Endothelial cell of umbilical vein (primary cell): ENCODE results near the gene TCTN2. TPM values are rescaled to one million over a fixed set of nuclear protein-coding genes. Genes with fewer than 3 reads are reported as not detected.

Source experiments
- BruUV-seq: library from RNA; stranded (reverse); fragments of 400-500 nt; replicated peaks from 2 replicates; lab custom pipeline; 2021; lab: Mats Ljungman, UMichigan
- CTCF ChIA-PET: fragments of 300-600, 350-600 bp; sonication (Branson Sonifier 250); formaldehyde crosslinking; loops from one replicate; lab custom pipeline; 2021; ENCODE audit warnings: antibody characterized with exemption, inconsistent platforms; lab: Charles Lee
- POLR2A ChIA-PET: fragments of 300-600, 350-600 bp; sonication (Branson Sonifier 250); formaldehyde crosslinking; loops from one replicate; lab custom pipeline; 2021; ENCODE audit warnings: antibody characterized with exemption, inconsistent platforms; lab: Charles Lee
- DNase-seq: peaks from one replicate; pipeline ENCODE4 v3.0.0-alpha.2; 2011; ENCODE audit warnings: low read depth, low spot score
- FAIRE-seq: peaks from 2 replicates; lab custom pipeline; 2011; peaks lifted over from hg19 to GRCh38; lab: Jason Lieb, UNC
- H2AFZ ChIP-seq: 2 replicates; pipeline ENCODE4 v1.6.0; 2012; ENCODE audit warnings: low read depth, low read length, control low read depth, inconsistent platforms
- H3K27ac ChIP-seq: 2 replicates; pipeline ENCODE4 v1.5.1; 2011; ENCODE audit warnings: low read depth, mild to moderate bottlenecking, control low read depth, low read length, moderate library complexity; ENCODE audit not compliant: insufficient read depth
- H3K27me3 ChIP-seq, 2 experiments: 2 replicates each; pipeline versions ENCODE4 v1.6.0 to v1.6.1; 2011; ENCODE audit warnings: low read length in 2 of 2, mixed read lengths in 1 of 2; ENCODE audit not compliant: control insufficient read depth in 2 of 2, insufficient read depth in 2 of 2
- H3K36me3 ChIP-seq, 2 experiments: 2 replicates in 1 of 2; 3 replicates in 1 of 2; pipeline ENCODE4 v1.5.1; 2011; ENCODE audit warnings: low read length in 2 of 2, mild to moderate bottlenecking in 1 of 2, moderate library complexity in 1 of 2; ENCODE audit not compliant: control insufficient read depth in 2 of 2, insufficient read depth in 2 of 2; ENCODE audit errors: extremely low read depth in 1 of 2
- H3K4me1 ChIP-seq: 3 replicates; pipeline ENCODE4 v1.5.1; 2011; ENCODE audit warnings: mild to moderate bottlenecking, low read length; ENCODE audit not compliant: control insufficient read depth, insufficient read depth; ENCODE audit errors: extremely low read depth
- H3K4me2 ChIP-seq: 2 replicates; pipeline ENCODE4 v1.6.1; 2011; ENCODE audit warnings: low read length, control low read depth, mixed read lengths; ENCODE audit not compliant: insufficient read depth
- H3K4me3 ChIP-seq, 3 experiments: fragments of 200-600 bp in 1 of 3; sonication (generic), shearing (Covaris generic) in 1 of 3; replicated peaks in 1 of 3; 2 replicates each; pipeline ENCODE4 v1.5.1; 2011 to 2016; ENCODE audit warnings: control low read depth in 3 of 3, low read length in 3 of 3, mild to moderate bottlenecking in 2 of 3, inconsistent platforms in 1 of 3, low read depth in 1 of 3, moderate library complexity in 1 of 3; ENCODE audit not compliant: insufficient read depth in 1 of 3
- H3K79me2 ChIP-seq: 2 replicates; pipeline ENCODE4 v1.6.0; 2012; ENCODE audit warnings: low read length, inconsistent platforms; ENCODE audit not compliant: control insufficient read depth, insufficient read depth
- H3K9ac ChIP-seq: replicated peaks from 2 replicates; pipeline ENCODE3; 2011; ENCODE audit warnings: low read length, control low read depth; ENCODE audit not compliant: insufficient read depth; ENCODE audit errors: extremely low read depth
- H3K9me1 ChIP-seq: replicated peaks from 3 replicates; pipeline ENCODE4 v1.6.0; 2011; ENCODE audit warnings: mild to moderate bottlenecking, low read length; ENCODE audit not compliant: control insufficient read depth, insufficient read depth; ENCODE audit errors: extremely low read depth
- H3K9me3 ChIP-seq: replicated peaks from 2 replicates; pipeline ENCODE4 v1.5.1; 2012; ENCODE audit warnings: low read length, inconsistent platforms; ENCODE audit not compliant: control insufficient read depth, insufficient read depth
- H4K20me1 ChIP-seq: replicated peaks from 2 replicates; pipeline ENCODE3; 2011; ENCODE audit warnings: mild to moderate bottlenecking, low read length; ENCODE audit not compliant: control insufficient read depth, insufficient read depth; ENCODE audit errors: extremely low read depth
- CTCF ChIP-seq, 2 donors: IDR thresholded peaks; 1 replicate in 1 of 2; 2 replicates in 1 of 2; pipeline ENCODE4 v1.5.1; 2011; ENCODE audit warnings: low read length in 2 of 2, mild to moderate bottlenecking in 2 of 2, moderate library complexity in 2 of 2, control low read depth in 1 of 2, inconsistent platforms in 1 of 2, low read depth in 1 of 2; ENCODE audit not compliant: insufficient read depth in 1 of 2; ENCODE audit errors: extremely low read depth in 1 of 2
- EZH2 ChIP-seq: IDR thresholded peaks from 2 replicates; pipeline ENCODE4 v1.6.1; 2012; ENCODE audit warnings: borderline replicate concordance, low read depth, mild to moderate bottlenecking, moderate library complexity, low read length, inconsistent platforms; ENCODE audit not compliant: severe bottlenecking
- FOS ChIP-seq: IDR thresholded peaks from 2 replicates; pipeline ENCODE4 v1.6.1; 2011; ENCODE audit warnings: mild to moderate bottlenecking, low read length, moderate library complexity, borderline replicate concordance; ENCODE audit not compliant: insufficient read depth
- GATA2 ChIP-seq: IDR thresholded peaks from 2 replicates; pipeline ENCODE4 v1.7.0; 2011; ENCODE audit warnings: low read depth, mild to moderate bottlenecking, moderate library complexity, mixed read lengths, low read length; ENCODE audit not compliant: insufficient read length, insufficient read depth
- JUN ChIP-seq: IDR thresholded peaks from 2 replicates; pipeline ENCODE4 v1.6.1; 2011; ENCODE audit warnings: borderline replicate concordance, low read depth; ENCODE audit not compliant: insufficient read length, insufficient read depth
- MAX ChIP-seq: IDR thresholded peaks from 2 replicates; pipeline ENCODE4 v1.6.1; 2011; ENCODE audit not compliant: insufficient read depth, insufficient read length
- MYC ChIP-seq: IDR thresholded peaks from one replicate; pipeline ENCODE4 v1.6.1; 2011; ENCODE audit warnings: mild to moderate bottlenecking, low read depth, low read length
- POLR2A ChIP-seq: IDR thresholded peaks from 2 replicates; pipeline ENCODE4 v1.6.1; 2012; ENCODE audit warnings: low read depth, mild to moderate bottlenecking, control low read depth, low read length
- POLR2AphosphoS5 ChIP-seq: IDR thresholded peaks from 2 replicates; pipeline ENCODE4 v1.6.1; 2012; ENCODE audit warnings: low read depth, mild to moderate bottlenecking, control low read depth, low read length, moderate library complexity; ENCODE audit not compliant: insufficient read depth
- dilution Hi-C: fragments of 300-500 bp; cut with MboI; formaldehyde crosslinking; loops from one replicate; pipeline ENCODE4 v1.15.0; 2019; ENCODE audit warnings: low sequenced_read_pairs; ENCODE audit not compliant: extremely low pct_ligation_motif_present
- intact Hi-C: fragments of 100-400 bp; cut with micrococcal nuclease; formaldehyde crosslinking; loops from one replicate; pipeline ENCODE4 v1.10.0; 2022
- polyA plus RNA-seq, 4 experiments: library from polyadenylated mRNA; depleted of rRNA in 3 of 4; stranded (reverse) in 3 of 4; unstranded in 1 of 4; fragments of >200 nt; gene quantifications; 2 replicates each; pipeline versions ENCODE4 v1.2.1 to v1.2.3, GENCODE V29; 2011 to 2012; ENCODE audit warnings: missing spikeins in 1 of 4
- total RNA-seq: library from RNA; stranded (reverse); gene quantifications from 2 replicates; pipeline ENCODE4 v1.2.3, GENCODE V29; 2021

TCTN2 gene
- total and polyA plus RNA-seq, 2 donors (not counting 3 experiments of a cell fraction or from before 2014, with no cell fraction given), result 11.2 to 16.7 TPM

GRCh38 chr12:123675436-123675835 lies 4.5 kb downstream of the TCTN2 start:
- H3K9me3 ChIP-seq, result no peaks in the 10 kb centered on the region
- no peak overlapping the region for H3K4me2 ChIP-seq
- H3K9me1 ChIP-seq, result no peaks in the 10 kb centered on the region
- dilution Hi-C loops, result no loop called here
- TF ChIP-seq POLR2AphosphoS5 (no peak), MAX (no peak), JUN (no peak), MYC (no peak), POLR2A (no peak), GATA2 (no peak), EZH2 (no peak), FOS (no peak), CTCF (IDR thresholded peaks at IDR 0.05; ENCODE audit: extremely low read depth in 1 of 2, insufficient read depth in 1 of 2, low read depth in 1 of 2, low read length in 2 of 2) (no peak)
- H4K20me1 ChIP-seq, result no peaks in the 10 kb centered on the region
- H3K4me1 ChIP-seq, result peaks cover 2% of the 10 kb centered on the region
- H3K36me3 ChIP-seq, result peaks cover 0 to 2% of the 10 kb centered on the region in 2 experiments
- FAIRE-seq (no peak), DNase-seq (no peak)
- H3K27ac ChIP-seq, result no peak overlapping the region
- H3K9ac ChIP-seq, result no peak overlapping the region
- ChIA-PET POLR2A (no interaction called here), CTCF (no interaction called here)
- BruUV-seq, result no TSS peak
- no peak overlapping the region for H2AFZ ChIP-seq
- H3K4me3 ChIP-seq, result no peak overlapping the region
- H3K27me3 ChIP-seq, result no peaks in the 10 kb centered on the region
- intact Hi-C loops, result no loop called here
- no peaks in the 10 kb centered on the region for H3K79me2 ChIP-seq
